Measurements from ENCODE around the gene PSAP. TPM values are rescaled to one million over a fixed set of nuclear protein-coding genes. Genes with fewer than 3 reads are reported as not detected.

PSAP gene
- total RNA-seq, 2 donors from 2014 or later, result 1,144 to 1,344 TPM

- H3K27me3 ChIP-seq (replicated peaks; ENCODE audit: insufficient read depth), result no peaks in the 10 kb centered on the region
- H3K4me3 ChIP-seq, result no peak overlapping the region
- no peak for DNase-seq (ENCODE audit: low spot score)
- no peak overlapping the region for H3K27ac ChIP-seq
- 91% methylated on average over 4 of the region's 4 CpGs for WGBS
- no peak for TF ChIP-seq CTCF (IDR thresholded peaks at IDR 0.05)
- no peak for TF ChIP-seq POLR2AphosphoS5 (IDR thresholded peaks at IDR 0.05)
- TF ChIP-seq POLR2A (IDR thresholded peaks at IDR 0.05), result no peak
- H3K36me3 ChIP-seq, result peaks cover 12 to 26% of the 10 kb centered on the region in 2 donors
- intact Hi-C loops (cut with DNase I), result no loop called here
- H3K4me1 ChIP-seq (replicated peaks), result peaks cover 2% of the 10 kb centered on the region
- H3K9me3 ChIP-seq, result no peaks in the 10 kb centered on the region
These were observed 20.3 kb downstream of the PSAP start for GRCh38 chr10:71830726-71831125.

GRCh38 chr10:71829896-71830295 lies 21.2 kb downstream of the PSAP start:
- Histone ChIP-seq H3K36me3 (peaks cover 12 to 26% of the 10 kb centered on the region in 2 donors), H3K9me3 (no peaks in the 10 kb centered on the region), H3K27ac (no peak overlapping the region), H3K4me1 (replicated peaks) (peaks cover 2% of the 10 kb centered on the region), H3K27me3 (replicated peaks; ENCODE audit: insufficient read depth) (no peaks in the 10 kb centered on the region), H3K4me3 (no peak overlapping the region)
- WGBS, result 93% methylated on average over 5 of the region's 5 CpGs
- no peak for DNase-seq (ENCODE audit: low spot score)
- intact Hi-C loops (cut with DNase I), result no loop called here
- TF ChIP-seq CTCF (IDR thresholded peaks at IDR 0.05), result no peak
- TF ChIP-seq POLR2A (IDR thresholded peaks at IDR 0.05), result no peak
- no peak for TF ChIP-seq POLR2AphosphoS5 (IDR thresholded peaks at IDR 0.05)

- intact Hi-C loops (cut with DNase I), result no loop called here
- H3K36me3 ChIP-seq, result peaks cover 12 to 26% of the 10 kb centered on the region in 2 donors
- H3K9me3 ChIP-seq, result no peaks in the 10 kb centered on the region
- H3K27ac ChIP-seq, result no peak overlapping the region
- H3K4me1 ChIP-seq (replicated peaks), result peaks cover 2% of the 10 kb centered on the region
- no peak for DNase-seq (ENCODE audit: low spot score)
- H3K27me3 ChIP-seq (replicated peaks; ENCODE audit: insufficient read depth), result no peaks in the 10 kb centered on the region
- WGBS, result 70% methylated on average over 5 of the region's 5 CpGs
- TF ChIP-seq CTCF (IDR thresholded peaks at IDR 0.05), result no peak
- no peak for TF ChIP-seq POLR2AphosphoS5 (IDR thresholded peaks at IDR 0.05)
- no peak for TF ChIP-seq POLR2A (IDR thresholded peaks at IDR 0.05)
- no peak overlapping the region for H3K4me3 ChIP-seq
These were observed 21.9 kb downstream of the PSAP start for GRCh38 chr10:71829171-71829570.

- WGBS, result 94% methylated on average over 7 of the region's 7 CpGs
- no peak for DNase-seq (ENCODE audit: low spot score)
- peaks cover 12 to 26% of the 10 kb centered on the region in 2 donors for H3K36me3 ChIP-seq
These were observed 22.3 kb downstream of the PSAP start for GRCh38 chr10:71828702-71829101.

More at GRCh38 chr10:71828702-71829101, 22.3 kb downstream of the PSAP start:
- TF ChIP-seq POLR2AphosphoS5 (IDR thresholded peaks at IDR 0.05) (no peak), CTCF (IDR thresholded peaks at IDR 0.05) (no peak), POLR2A (IDR thresholded peaks at IDR 0.05) (no peak)
- Histone ChIP-seq H3K4me3 (no peak overlapping the region), H3K9me3 (no peaks in the 10 kb centered on the region), H3K27me3 (replicated peaks; ENCODE audit: insufficient read depth) (no peaks in the 10 kb centered on the region), H3K4me1 (replicated peaks) (peaks cover 2% of the 10 kb centered on the region), H3K27ac (no peak overlapping the region)
- intact Hi-C loops (cut with DNase I), result no loop called here

All from prostate gland (tissue), 2 donors.